ENCODE measurements around the gene GGT5.
"Not testable (repeated sequence)": the region's sequence is repeated elsewhere in the genome, so short reads cannot be mapped to it uniquely, and the experiment has no call there.

GGT5 gene

GRCh38 chr22:24205438-24206195 is 39.3 kb downstream of the GGT5 start:
- TF ChIP-seq CTCF (conservative IDR thresholded peaks at IDR 0.05; ENCODE audit: low read depth, low read length): no peak
- no peak overlapping the region for H3K4me3 ChIP-seq (ENCODE audit: low read length)
- no peak for DNase-seq (ENCODE audit: low read depth)

- H3K4me3 ChIP-seq (ENCODE audit: low read length); DNase-seq (ENCODE audit: low read depth): not testable (repeated sequence)
Observed at GRCh38 chr22:24203856-24204255, 41.0 kb downstream of the GGT5 start.

- no peak for DNase-seq (ENCODE audit: low read depth)
- TF ChIP-seq CTCF (conservative IDR thresholded peaks at IDR 0.05; ENCODE audit: low read depth, low read length): no peak
- no peak overlapping the region for H3K4me3 ChIP-seq (ENCODE audit: low read length)
Observed at GRCh38 chr22:24201681-24202614, 42.9 kb downstream of the GGT5 start.

GRCh38 chr22:24200619-24201212 is 44.2 kb downstream of the GGT5 start:
- DNase-seq (ENCODE audit: low read depth): peak; percentile 65
- no peak overlapping the region for H3K4me3 ChIP-seq (ENCODE audit: low read length)
- no peak for TF ChIP-seq CTCF (conservative IDR thresholded peaks at IDR 0.05; ENCODE audit: low read depth, low read length)

- H3K4me3 ChIP-seq (ENCODE audit: low read length): no peak overlapping the region
- TF ChIP-seq CTCF (conservative IDR thresholded peaks at IDR 0.05; ENCODE audit: low read depth, low read length): no peak
- no peak for DNase-seq (ENCODE audit: low read depth)
Observed at GRCh38 chr22:24198682-24199052, 46.2 kb downstream of the GGT5 start.

- no peak for DNase-seq (ENCODE audit: low read depth)
- H3K4me3 ChIP-seq (ENCODE audit: low read length): no peak overlapping the region
- TF ChIP-seq CTCF (conservative IDR thresholded peaks at IDR 0.05; ENCODE audit: low read depth, low read length): no peak
Observed at GRCh38 chr22:24191893-24192292, 53.0 kb downstream of the GGT5 start.

GRCh38 chr22:24191381-24191841 is 53.5 kb downstream of the GGT5 start:
- H3K4me3 ChIP-seq (ENCODE audit: low read length): no peak overlapping the region
- TF ChIP-seq CTCF (conservative IDR thresholded peaks at IDR 0.05; ENCODE audit: low read depth, low read length): no peak
- DNase-seq (ENCODE audit: low read depth): no peak
